Sciatic nerve (tissue), 2 donors: ENCODE results near the gene SLCO2A1. TPM values are rescaled to one million over a fixed set of nuclear protein-coding genes. Genes with fewer than 3 reads are reported as not detected.
A peak's percentile ranks its signal among the peaks of the same experiment; 100 is the strongest.

Experiments used
- ATAC-seq: fragments of 200-7000 bp; cut with Tn5 transposase; one replicate; pipeline ENCODE4 v1.9.1; 2020; ENCODE audit warnings: mild to moderate bottlenecking, moderate library complexity
- DNase-seq: peaks from one replicate; pipeline ENCODE4 v3.0.0-alpha.2; 2020; ENCODE audit warnings: low spot score
- intact Hi-C: fragments of 100-400 bp; cut with DNase I; formaldehyde crosslinking; loops from one replicate; pipeline ENCODE4 v1.14.2; 2022
- total RNA-seq: library from RNA; stranded (reverse); fragmentation: NEBNext Ultra II Directional; extraction: Animal tissue kit (Norgen Biotek cat#: 25700); gene quantifications from one replicate; pipeline ENCODE4 v1.2.1, GENCODE V29; 2021
- donor health status: DM: no; HTN: no; CAD: no.
- donor health status: DM: no; HTN: no; CAD: no.

SLCO2A1 gene
- total RNA-seq, 1 donor from 2014 or later, result 34.1 TPM

- intact Hi-C loops, result no loop called here
- DNase-seq, result no peak
- ATAC-seq, result no peak
These were observed 130.4 kb downstream of the SLCO2A1 start for GRCh38 chr3:133899311-133899710.

GRCh38 chr3:133897547-133897946 lies 132.2 kb downstream of the SLCO2A1 start:
- no peak for ATAC-seq
- intact Hi-C loops, result no loop called here
- DNase-seq, result no peak

GRCh38 chr3:133896002-133896761 lies 133.5 kb downstream of the SLCO2A1 start:
- DNase-seq (no peak), ATAC-seq (peak; percentile 38)
- intact Hi-C loops, result no loop called here

GRCh38 chr3:133895208-133896001 lies 134.3 kb downstream of the SLCO2A1 start, which contains the start of gene RAB6B:
Gene RAB6B, minus strand, starts transcription at chr3:133895882. Its CDS starts 416 bp downstream, at chr3:133895466.
- peak; percentile 81 for ATAC-seq
- intact Hi-C loops, result no loop called here
- DNase-seq, result peak; percentile 64

- DNase-seq, result no peak
- peak; percentile 13 for ATAC-seq
- intact Hi-C loops, result no loop called here
These were observed 135.1 kb downstream of the SLCO2A1 start for GRCh38 chr3:133894353-133895207.

GRCh38 chr3:133893683-133894352 lies 135.9 kb downstream of the SLCO2A1 start:
- DNase-seq (no peak), ATAC-seq (no peak)
- intact Hi-C loops, result no loop called here

- intact Hi-C loops, result no loop called here
- ATAC-seq (no peak), DNase-seq (no peak)
These were observed 137.0 kb downstream of the SLCO2A1 start for GRCh38 chr3:133892541-133893231.

GRCh38 chr3:133891662-133892378 lies 137.9 kb downstream of the SLCO2A1 start:
- no peak for DNase-seq
- ATAC-seq, result no peak
- intact Hi-C loops, result no loop called here

GRCh38 chr3:133890972-133891644 lies 138.6 kb downstream of the SLCO2A1 start:
- intact Hi-C loops, result no loop called here
- ATAC-seq (no peak), DNase-seq (no peak)

- ATAC-seq, result no peak
- intact Hi-C loops, result no loop called here
- no peak for DNase-seq
These were observed 139.7 kb downstream of the SLCO2A1 start for GRCh38 chr3:133890037-133890436.

- ATAC-seq, result no peak
- DNase-seq, result no peak
- intact Hi-C loops, result no loop called here
These were observed 140.9 kb downstream of the SLCO2A1 start for GRCh38 chr3:133888726-133889340.

- DNase-seq, result no peak
- no peak for ATAC-seq
- intact Hi-C loops, result no loop called here
These were observed 141.7 kb downstream of the SLCO2A1 start for GRCh38 chr3:133887803-133888703.

GRCh38 chr3:133887074-133887802 lies 142.5 kb downstream of the SLCO2A1 start:
- intact Hi-C loops, result no loop called here
- DNase-seq (no peak), ATAC-seq (no peak)

- intact Hi-C loops, result no loop called here
- ATAC-seq (no peak), DNase-seq (no peak)
These were observed 143.5 kb downstream of the SLCO2A1 start for GRCh38 chr3:133886031-133886722.
